ENCODE measurements around the gene MAPK10.
"Not testable (repeated sequence)": the region's sequence is repeated elsewhere in the genome, so short reads cannot be mapped to it uniquely, and the experiment has no call there.

The MAPK10 gene

DNA sequence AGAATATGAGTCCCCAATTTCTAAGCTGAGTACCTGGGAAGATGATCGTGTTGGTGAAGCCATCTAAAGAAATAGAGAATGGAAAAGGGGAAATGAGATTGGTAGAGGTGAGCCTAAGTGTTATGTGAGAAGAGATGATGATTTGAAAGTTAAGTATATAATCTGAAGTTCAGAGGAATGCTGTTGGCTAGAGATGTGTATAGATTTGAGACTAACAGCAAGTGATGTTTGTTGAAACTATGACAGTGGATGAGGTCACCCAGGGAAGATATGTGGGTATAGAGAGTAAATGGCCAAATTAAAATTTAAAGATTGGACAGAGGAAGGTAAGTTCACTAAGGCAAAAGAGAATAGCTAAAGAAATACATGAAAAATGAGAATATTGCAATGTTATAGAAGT lies 324.2 kb downstream of the MAPK10 start:
- no peak for DNase-seq (ENCODE audit: low read depth in 2 of 2)

- no peak for DNase-seq (ENCODE audit: low read depth in 2 of 2)
Observed at GRCh38 chr4:86034616-86035015, 325.2 kb downstream of the MAPK10 start.

DNA sequence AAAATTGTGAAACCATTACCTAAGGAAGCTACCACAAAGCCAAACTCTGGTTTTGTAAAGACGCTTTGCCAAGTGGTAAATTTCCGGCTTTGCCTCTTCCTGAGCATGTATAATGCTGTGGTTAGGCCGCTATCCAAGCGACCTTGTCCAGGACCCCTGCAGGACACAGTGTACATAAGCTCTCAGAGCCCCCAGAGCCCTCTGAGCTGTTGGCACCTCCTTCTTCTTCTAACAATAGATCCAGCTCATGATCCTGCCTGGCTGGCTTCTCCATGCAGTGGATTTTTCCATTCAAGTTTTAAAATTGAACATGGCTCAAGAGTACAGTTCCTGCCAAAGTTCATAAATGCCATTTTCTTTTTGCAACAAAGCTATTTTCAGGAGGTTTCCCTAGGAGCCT lies 326.7 kb downstream of the MAPK10 start:
- no peak for DNase-seq (ENCODE audit: low read depth in 2 of 2)

DNA sequence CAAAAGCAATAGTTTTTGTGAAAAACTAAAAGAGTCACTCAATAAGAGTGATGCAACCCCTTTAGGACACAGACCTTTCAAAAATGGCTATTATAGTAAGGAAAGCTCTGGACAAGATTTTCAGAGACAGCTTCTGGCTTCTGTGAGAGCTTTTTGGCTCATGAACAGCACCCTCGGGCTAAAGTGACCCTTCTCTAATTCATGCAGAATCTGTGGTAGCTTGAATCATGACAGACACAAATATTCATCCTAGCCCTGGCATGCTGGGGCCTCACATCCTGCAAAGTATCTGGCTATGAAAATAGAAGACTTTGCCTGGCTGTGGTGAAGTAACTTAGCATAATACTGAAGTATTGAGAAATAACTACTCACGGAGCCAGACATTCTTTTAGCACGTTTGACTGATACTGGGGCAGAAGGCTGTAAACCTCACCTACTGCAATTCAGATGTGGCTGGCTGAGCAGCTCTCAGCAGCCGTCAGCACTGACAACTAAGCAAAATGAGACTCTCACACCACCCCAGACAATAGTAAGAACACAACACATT lies 327.3 kb downstream of the MAPK10 start:
- no peak for DNase-seq (ENCODE audit: low read depth in 2 of 2)

- no peak for DNase-seq (ENCODE audit: low read depth in 2 of 2)
Observed at GRCh38 chr4:86031927-86032326, 327.9 kb downstream of the MAPK10 start.

- no peak for DNase-seq (ENCODE audit: low read depth in 2 of 2)
Observed at GRCh38 chr4:86026720-86027119, 333.1 kb downstream of the MAPK10 start.

- not testable (repeated sequence) for DNase-seq (ENCODE audit: low read depth in 2 of 2)
Observed at GRCh38 chr4:86021671-86022070, 338.2 kb downstream of the MAPK10 start.

DNA sequence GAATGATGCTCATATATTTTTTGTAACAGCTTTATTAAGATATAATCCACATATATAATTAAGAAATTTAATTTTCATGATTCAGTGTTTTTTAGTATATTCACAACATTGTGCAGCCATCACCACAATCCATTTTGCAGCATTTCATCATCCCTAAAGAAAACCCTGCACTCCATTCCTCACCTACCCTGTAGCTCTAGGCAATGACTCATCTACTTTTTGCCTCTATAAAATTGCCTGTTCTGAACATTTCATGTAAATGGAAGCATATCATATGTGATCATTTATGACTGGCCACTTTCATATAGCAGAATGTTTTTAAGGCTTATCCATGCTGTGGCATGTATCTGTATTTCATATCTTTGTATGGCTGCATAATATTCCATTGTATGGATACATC lies 339.9 kb downstream of the MAPK10 start:
- DNase-seq (ENCODE audit: low read depth in 2 of 2), result no peak

- DNase-seq (ENCODE audit: low read depth in 2 of 2), result no peak
Observed at GRCh38 chr4:86019362-86019761, 340.5 kb downstream of the MAPK10 start.

DNA sequence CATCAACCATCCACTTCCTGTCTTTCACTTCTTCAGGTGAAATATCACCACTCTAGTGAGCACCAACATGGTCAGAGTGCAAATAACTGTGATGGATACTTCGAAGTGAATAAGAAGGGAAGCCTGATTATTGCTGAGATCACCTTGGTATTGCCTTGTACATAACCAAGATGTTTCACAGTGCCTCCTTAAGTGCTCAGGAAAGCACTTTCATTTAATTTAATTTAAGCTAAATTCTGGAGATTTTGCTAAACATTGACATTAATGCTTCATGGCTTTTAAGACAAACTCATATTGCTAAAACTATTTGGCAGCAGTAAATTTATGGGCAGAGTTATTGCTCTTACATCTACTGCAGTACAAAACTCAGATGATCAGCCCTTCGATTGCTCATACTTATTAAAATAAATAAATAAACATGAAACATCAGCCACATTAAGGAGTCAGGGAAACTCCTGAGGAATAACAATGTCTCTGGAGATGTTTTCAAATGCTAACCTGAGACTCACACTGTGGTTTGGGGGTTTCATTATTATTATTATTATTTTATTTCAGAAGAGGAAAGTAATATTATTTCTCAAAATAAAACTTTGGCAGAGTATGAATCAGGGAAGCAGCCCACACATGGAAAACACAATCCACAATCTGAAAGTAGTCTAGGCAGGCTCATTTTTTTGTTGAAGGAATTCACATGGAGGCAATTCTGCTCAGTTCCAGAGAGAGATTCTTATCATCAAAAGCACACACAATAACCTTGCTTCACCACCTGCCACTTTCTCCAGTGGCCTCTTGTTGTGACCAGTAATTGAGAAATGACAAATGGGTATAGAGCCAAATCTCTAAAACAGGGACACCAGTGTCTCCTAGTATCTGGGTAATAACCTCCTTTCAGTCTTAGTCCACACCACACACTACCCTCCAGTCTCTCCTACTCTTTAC lies 344.2 kb downstream of the MAPK10 start:
- DNase-seq (ENCODE audit: low read depth in 2 of 2), result no peak

DNA sequence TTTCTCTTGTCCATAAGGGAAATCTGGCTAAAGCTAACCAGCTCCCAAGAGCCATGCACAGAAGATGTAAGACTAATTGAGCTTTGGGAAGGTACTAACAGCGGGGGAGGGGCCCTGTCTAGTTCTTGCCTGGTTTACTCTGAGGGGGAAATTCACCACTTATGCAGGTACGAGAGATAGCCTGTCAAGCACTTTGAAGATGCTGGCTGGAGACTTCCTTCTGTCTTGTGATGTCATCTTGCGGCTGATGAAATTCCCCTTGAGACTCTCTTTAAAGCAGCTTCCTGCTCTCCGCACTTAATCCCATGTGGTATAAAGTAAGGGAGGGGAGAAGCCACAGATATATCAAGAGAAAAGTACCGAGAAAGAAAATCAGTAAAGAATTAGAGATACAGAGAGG lies 345.3 kb downstream of the MAPK10 start:
- no peak for DNase-seq (ENCODE audit: low read depth in 2 of 2)

DNA sequence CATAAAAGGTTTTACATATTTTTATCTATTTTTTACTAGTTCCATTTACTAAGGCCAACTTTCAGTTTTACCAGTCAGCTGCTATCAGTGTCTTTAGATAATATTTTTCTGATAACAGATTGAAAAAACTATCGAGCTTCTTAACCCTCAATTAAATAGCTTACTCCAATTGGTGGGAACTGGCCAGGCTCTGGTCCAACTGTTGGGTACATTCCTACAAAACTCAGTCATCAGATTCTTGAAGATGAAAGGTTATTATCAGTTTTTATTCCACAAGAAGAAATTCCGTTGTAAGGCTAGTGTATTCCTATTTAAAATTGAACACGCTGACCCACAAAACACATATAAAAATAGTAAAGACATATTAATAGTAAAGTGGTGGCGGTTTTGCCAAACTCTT lies 346.2 kb downstream of the MAPK10 start:
- DNase-seq (ENCODE audit: low read depth in 2 of 2), result no peak

- no peak for DNase-seq (ENCODE audit: low read depth in 2 of 2)
Observed at GRCh38 chr4:86011117-86011516, 348.7 kb downstream of the MAPK10 start.

DNA sequence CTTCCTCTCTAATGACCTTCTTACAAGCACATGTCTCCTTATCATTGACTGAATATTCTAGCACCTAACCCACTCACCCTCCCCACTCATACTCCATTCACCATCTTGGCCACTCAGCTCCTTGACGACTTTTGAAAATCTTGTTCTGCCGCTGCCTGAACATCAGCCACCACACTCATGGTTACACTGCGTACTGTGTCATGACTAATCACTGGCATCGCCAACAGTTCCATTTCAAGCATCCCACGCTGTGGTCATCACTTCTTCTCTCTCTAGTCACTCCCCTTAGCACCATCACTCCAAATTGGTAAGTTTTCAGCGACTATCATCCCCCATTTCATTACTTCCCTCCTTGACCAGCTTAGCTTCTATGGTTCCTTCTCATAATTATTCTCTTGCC lies 352.8 kb downstream of the MAPK10 start:
- no peak for DNase-seq (ENCODE audit: low read depth in 2 of 2)

DNA sequence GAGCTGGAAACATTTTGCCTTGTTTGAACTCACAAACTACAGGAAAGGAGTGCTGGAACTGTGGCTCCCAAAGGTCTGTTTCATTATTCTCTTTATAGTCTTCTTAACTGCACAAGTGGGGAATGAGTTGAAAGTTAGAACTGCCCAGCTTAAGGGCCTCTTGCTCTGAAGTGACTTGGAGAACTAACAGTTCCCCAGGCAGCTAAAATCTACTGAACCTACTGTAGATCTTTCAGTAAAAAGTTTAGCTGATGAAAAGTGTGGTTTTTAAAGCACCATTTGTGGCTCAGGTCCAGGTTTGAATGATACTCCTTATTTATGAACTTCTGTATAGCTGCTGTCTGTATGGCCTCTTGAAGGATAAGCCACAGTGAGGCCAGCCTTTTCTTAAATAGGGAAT lies 353.8 kb downstream of the MAPK10 start:
- DNase-seq (ENCODE audit: low read depth in 2 of 2), result no peak

DNA sequence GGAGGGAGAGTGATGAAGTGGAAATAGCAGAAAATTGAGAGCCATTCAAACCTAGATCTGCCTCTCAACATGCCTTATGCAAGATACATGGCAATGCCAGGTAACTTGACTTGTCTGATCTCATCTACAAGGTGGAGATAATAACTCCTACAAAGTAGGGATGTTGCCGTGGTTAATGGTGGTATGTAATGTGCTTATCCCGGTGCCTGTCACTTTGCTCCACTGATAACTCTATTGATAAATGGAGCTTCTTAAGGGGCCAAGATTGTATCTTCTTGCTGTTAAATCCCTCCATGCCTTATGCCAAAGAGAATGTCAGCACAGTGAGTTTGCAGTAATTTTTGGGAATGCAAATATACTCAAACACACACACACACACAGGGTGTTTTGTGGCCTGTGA lies 355.8 kb downstream of the MAPK10 start:
- no peak for DNase-seq (ENCODE audit: low read depth in 2 of 2)

DNA sequence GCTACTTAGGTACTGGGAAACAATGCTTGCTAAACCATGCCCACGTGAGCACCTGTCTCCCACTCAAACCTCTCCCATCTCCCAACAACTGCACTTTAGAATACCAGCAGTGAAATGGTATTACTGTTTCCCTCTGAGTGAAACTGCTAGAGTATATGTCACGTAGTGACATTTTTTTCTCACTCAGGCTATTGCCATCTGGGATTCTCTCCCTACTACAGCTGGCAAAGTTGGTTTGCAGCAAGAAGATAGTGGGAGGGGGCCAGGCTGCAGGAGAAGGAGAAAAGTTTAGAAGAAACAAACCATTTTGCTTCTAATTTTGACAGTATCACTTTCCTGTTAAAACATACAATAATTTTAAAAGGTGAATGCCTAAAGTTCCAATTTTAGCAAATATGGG lies 358.3 kb downstream of the MAPK10 start:
- DNase-seq (ENCODE audit: low read depth in 2 of 2), result no peak

- no peak for DNase-seq (ENCODE audit: low read depth in 2 of 2)
Observed at GRCh38 chr4:85995361-85995760, 364.5 kb downstream of the MAPK10 start.

GRCh38 chr4:85994576-85994975 lies 365.3 kb downstream of the MAPK10 start:
- DNase-seq (ENCODE audit: low read depth in 2 of 2), result no peak

GRCh38 chr4:85993641-85994040 lies 366.2 kb downstream of the MAPK10 start:
- no peak for DNase-seq (ENCODE audit: low read depth in 2 of 2)

- no peak for DNase-seq (ENCODE audit: low read depth in 2 of 2)
Observed at GRCh38 chr4:85986266-85986665, 373.6 kb downstream of the MAPK10 start.

GRCh38 chr4:85979276-85979675 lies 380.6 kb downstream of the MAPK10 start:
- DNase-seq (ENCODE audit: low read depth in 2 of 2), result no peak

- no peak for DNase-seq (ENCODE audit: low read depth in 2 of 2)
Observed at GRCh38 chr4:85970535-85970934, 389.3 kb downstream of the MAPK10 start.
